ENCODE results near the gene AGR2. TPM values are rescaled to one million over a fixed set of nuclear protein-coding genes. Genes with fewer than 3 reads are reported as not detected.

AGR2 gene
- total RNA-seq, 3 donors from 2014 or later, result 0.76 to 1.2 (median 0.95) TPM

DNA sequence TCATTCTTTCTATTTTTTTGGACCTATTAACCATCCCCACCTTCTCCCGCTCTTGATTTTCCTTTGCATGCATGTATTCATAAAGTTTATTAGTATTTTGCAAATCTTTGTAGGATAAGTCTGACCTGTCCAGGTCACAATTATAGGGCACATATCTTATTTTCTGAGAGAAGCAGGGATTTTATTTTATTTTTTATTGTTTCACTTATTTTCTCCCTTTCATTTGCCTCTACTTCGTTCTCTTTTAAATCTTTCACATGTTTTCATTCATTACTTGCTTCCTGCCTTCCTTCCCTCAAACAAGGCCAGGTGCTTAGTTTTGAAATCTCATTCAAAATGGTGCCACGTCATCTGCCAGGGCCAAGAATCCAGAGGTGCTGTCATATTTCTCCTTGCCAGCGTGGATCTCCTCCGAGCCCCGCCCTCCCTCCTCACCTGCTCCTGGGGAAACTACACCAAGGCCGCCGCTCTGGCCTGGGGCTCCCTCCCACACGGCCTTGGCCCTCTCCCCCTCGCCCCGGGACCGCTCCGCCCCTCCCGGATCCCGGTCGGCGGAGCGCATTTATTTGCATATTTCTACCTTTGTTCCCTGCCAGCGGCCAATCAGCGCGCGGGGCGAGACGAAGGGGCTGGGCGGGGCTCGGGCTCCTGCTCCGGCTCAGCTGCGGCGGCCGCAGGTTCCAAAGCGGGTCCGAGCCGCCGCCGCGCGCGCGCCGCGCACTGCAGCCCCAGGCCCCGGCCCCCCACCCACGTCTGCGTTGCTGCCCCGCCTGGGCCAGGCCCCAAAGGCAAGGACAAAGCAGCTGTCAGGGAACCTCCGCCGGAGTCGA, 51.5 kb downstream of the AGR2 start, which contains the start of gene TSPAN13:
Gene TSPAN13 (plus strand): TSS at position 654 of the 830 bp plus-strand sequence. CDS start 213 bp downstream, outside the sequence.
- ATAC-seq, result peak; percentile 81 to 87
- peak within 1 kb of the TSS; percentile 79 for H3K4me3 Mint-ChIP-seq
- peaks cover 9% of the 10 kb centered on the region for H3K4me1 Mint-ChIP-seq (ENCODE audit: low read depth)
- H3K9me3 Mint-ChIP-seq, result no peaks in the 10 kb centered on the region
- H3K36me3 Mint-ChIP-seq (ENCODE audit: insufficient read depth), result no peaks in the 10 kb centered on the region
- DNase-seq, result peak; percentile 13
- H3K27me3 Mint-ChIP-seq (ENCODE audit: low read depth), result peaks cover 27% of the 10 kb centered on the region

DNA sequence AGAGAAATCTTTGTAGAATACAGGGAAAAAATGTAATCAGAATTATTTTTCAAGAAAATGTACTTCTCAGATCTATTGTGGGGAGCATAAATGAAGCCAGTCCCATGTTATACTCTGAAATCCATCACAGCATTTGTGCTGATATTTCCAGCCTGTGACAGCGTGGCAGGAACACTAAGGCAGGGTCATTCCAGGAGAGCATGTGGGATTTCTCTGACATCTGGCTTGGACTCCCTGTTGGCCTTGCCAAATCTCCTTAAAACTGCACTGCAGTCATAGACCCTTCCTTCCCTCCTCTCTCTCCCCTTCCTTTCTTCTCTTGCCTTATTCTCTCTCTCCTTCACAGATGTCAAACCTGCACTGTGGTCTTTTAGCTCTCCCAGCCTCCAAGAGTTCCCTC, 57.7 kb downstream of the AGR2 start:
- no peaks in the 10 kb centered on the region for H3K4me1 Mint-ChIP-seq (ENCODE audit: low read depth)
- peaks cover 6% of the 10 kb centered on the region for H3K27me3 Mint-ChIP-seq (ENCODE audit: low read depth)
- H3K4me3 Mint-ChIP-seq, result no peak overlapping the region
- no peaks in the 10 kb centered on the region for H3K9me3 Mint-ChIP-seq
- ATAC-seq (no peak), DNase-seq (no peak)
- no peaks in the 10 kb centered on the region for H3K36me3 Mint-ChIP-seq (ENCODE audit: insufficient read depth)

DNA sequence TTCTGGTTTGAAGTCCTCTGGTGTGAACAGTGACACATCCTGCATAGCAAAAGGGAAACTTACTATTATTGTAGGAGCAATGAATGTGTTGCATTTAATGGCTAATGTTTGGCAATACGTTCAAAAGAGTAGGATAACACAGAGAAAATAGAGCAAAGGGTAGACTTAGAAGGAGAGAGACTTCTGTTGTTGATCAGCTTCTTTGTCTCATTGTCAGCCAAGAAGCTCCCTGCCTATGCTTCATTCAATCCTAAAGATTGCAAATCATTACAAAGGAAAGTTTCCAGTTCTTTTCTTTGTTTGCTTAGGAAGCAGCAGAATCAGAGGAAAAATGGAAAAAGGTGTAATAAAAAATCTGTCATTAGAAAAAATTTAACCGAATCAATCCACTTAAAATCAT, 59.2 kb downstream of the AGR2 start:
- H3K27me3 Mint-ChIP-seq (ENCODE audit: low read depth), result peaks cover 6% of the 10 kb centered on the region
- no peaks in the 10 kb centered on the region for H3K4me1 Mint-ChIP-seq (ENCODE audit: low read depth)
- DNase-seq (no peak), ATAC-seq (no peak)
- no peak overlapping the region for H3K4me3 Mint-ChIP-seq
- no peaks in the 10 kb centered on the region for H3K9me3 Mint-ChIP-seq
- no peaks in the 10 kb centered on the region for H3K36me3 Mint-ChIP-seq (ENCODE audit: insufficient read depth)

DNA sequence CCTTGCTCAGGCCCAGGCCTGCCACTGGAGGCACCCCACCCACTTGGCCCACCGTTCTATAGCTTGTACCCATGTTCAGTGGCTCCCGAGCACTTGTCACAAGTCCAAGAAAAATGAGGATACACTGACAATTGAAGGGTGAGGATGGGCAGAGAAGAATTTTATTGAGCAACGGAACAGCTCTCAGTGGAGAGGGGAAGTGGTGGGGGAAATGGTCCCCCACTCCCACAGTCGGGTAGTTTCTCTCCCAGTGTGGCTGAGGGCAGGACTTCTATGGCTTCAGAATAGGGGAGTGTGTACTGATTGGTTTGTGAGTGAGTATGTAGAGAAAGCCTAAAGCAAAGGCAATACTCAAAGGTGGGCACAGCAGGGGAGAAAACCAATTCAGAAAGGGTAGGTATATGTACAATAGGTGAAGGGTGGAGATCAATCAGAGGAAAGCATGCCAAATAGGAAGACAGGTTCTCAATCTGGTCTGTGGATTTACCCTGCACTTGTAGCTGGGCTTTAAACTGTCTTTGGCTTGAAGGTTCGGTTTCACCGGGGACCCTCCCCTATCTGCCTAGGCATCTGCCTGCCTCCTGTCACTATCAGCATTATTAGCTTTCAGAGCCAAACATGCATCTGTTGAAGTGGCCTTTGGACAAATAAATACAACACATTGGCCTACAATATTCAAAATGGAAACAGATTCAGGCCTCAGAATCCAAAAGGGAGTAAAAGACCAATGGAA, 60.1 kb downstream of the AGR2 start:
- ATAC-seq (no peak), DNase-seq (no peak)
- no peak overlapping the region for H3K4me3 Mint-ChIP-seq
- peaks cover 6% of the 10 kb centered on the region for H3K27me3 Mint-ChIP-seq (ENCODE audit: low read depth)
- no peaks in the 10 kb centered on the region for H3K36me3 Mint-ChIP-seq (ENCODE audit: insufficient read depth)
- no peaks in the 10 kb centered on the region for H3K9me3 Mint-ChIP-seq
- H3K4me1 Mint-ChIP-seq (ENCODE audit: low read depth), result no peaks in the 10 kb centered on the region

DNA sequence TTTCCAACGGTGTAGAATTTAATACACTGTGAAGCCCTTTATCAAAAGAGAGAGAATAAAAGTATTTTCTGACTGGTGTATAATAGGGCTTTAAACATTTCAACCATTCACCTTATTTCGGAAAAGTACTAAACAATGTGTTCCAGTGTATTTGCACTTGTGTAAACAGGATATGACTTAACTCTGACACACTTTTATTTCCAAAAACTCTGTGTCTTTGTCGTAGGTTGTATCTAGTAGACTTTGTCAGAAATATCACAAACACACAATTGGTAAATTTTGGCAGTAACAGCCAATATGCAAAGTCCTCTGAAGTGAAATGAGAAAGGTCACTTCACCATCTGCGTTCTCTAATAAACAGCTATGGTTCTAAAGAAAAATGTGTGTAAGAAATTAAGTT, 61.6 kb downstream of the AGR2 start:
- no peaks in the 10 kb centered on the region for H3K36me3 Mint-ChIP-seq (ENCODE audit: insufficient read depth)
- no peak overlapping the region for H3K4me3 Mint-ChIP-seq
- H3K4me1 Mint-ChIP-seq (ENCODE audit: low read depth), result no peaks in the 10 kb centered on the region
- no peaks in the 10 kb centered on the region for H3K27me3 Mint-ChIP-seq (ENCODE audit: low read depth)
- ATAC-seq (no peak), DNase-seq (no peak)
- H3K9me3 Mint-ChIP-seq, result no peaks in the 10 kb centered on the region

DNA sequence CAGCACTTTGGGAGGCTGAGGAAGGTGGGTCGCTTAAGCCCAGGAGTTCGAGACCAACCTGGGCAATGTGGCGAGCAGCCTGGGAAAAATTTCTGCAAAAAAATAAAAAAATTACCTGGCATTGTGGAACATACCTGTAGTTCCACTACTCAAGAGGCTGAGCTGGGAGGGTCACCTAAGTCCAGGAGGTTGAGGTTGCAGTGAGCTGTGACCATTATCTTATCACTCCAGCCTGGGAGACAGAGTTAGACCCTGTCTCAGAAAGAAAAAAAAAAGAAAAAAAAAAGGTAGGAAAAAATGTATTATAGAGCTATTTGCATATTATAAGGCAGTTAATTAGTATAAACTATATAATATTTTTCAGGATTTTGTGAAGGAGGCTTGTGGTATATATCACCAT, 62.3 kb downstream of the AGR2 start:
- no peaks in the 10 kb centered on the region for H3K36me3 Mint-ChIP-seq (ENCODE audit: insufficient read depth)
- no peaks in the 10 kb centered on the region for H3K27me3 Mint-ChIP-seq (ENCODE audit: low read depth)
- no peaks in the 10 kb centered on the region for H3K9me3 Mint-ChIP-seq
- DNase-seq (no peak), ATAC-seq (no peak)
- no peak overlapping the region for H3K4me3 Mint-ChIP-seq
- no peaks in the 10 kb centered on the region for H3K4me1 Mint-ChIP-seq (ENCODE audit: low read depth)

Other genes with a start within 250 kb of the AGR2 start
- gene ANKMY2, start 159.2 kb downstream of the AGR2 start, total RNA-seq, result 1 to 10 TPM; 5.7 to 7.1 (median 5.7) TPM
- gene BZW2, start 158.8 kb downstream of the AGR2 start, total RNA-seq, result 100 to 1,000 TPM; 116 to 135 (median 127) TPM
- 1 to 10 TPM; 3.5 to 4.7 (median 4.0) TPM for gene TSPAN13, start 51.2 kb downstream of the AGR2 start, total RNA-seq
- gene AGR3, start 77.0 kb upstream of the AGR2 start, total RNA-seq, result not detected